Measurements from ENCODE around the gene RAB31. TPM values are rescaled to one million over a fixed set of nuclear protein-coding genes. Genes with fewer than 3 reads are reported as not detected.

RAB31 gene
- total RNA-seq, 1 experiment from 2014 or later: 9.5 TPM

- TF ChIP-seq CTCF (IDR thresholded peaks at IDR 0.05; ENCODE audit: insufficient read depth in 1 of 2, low read depth in 1 of 2, low read length in 1 of 2, severe bottlenecking in 1 of 2, unreplicated experiment in 1 of 2): peak; percentile 1 to 10
- intact Hi-C loops (cut with micrococcal nuclease; ENCODE audit: unreplicated experiment): loop anchor here (5.0 kb wide), 1 partner anchor 36 kb away; no protein-coding TSS in a partner anchor
- Mint-ChIP-seq H3K27me3 (ENCODE audit: insufficient read depth, unreplicated experiment) (no peaks in the 10 kb centered on the region), H3K27ac (ENCODE audit: unreplicated experiment) (peak overlapping the region; percentile 57), H3K9me3 (ENCODE audit: unreplicated experiment) (no peaks in the 10 kb centered on the region), H3K4me1 (ENCODE audit: low read depth, unreplicated experiment) (peaks cover 38% of the 10 kb centered on the region), H3K4me3 (ENCODE audit: unreplicated experiment) (peak overlapping the region; percentile 78), H3K36me3 (ENCODE audit: insufficient read depth, unreplicated experiment) (peaks cover 5% of the 10 kb centered on the region)
- Histone ChIP-seq H3K4me3 (ENCODE audit: low read depth, low read length) (peak overlapping the region; percentile 94), H3K27me3 (replicated peaks; ENCODE audit: control insufficient read depth, insufficient read depth, low read length) (no peaks in the 10 kb centered on the region), H3K4me1 (peaks cover 19% of the 10 kb centered on the region), H3K9me3 (no peaks in the 10 kb centered on the region), H3K36me3 (ENCODE audit: control insufficient read depth, insufficient read depth, low read length) (no peaks in the 10 kb centered on the region)
- CTCF ChIA-PET: interaction anchor here (0.5 kb wide), 1 partner anchor 14 kb away, joined by 3 read pairs; no protein-coding TSS in a partner anchor
- BruUV-seq (replicated peaks): no TSS peak
- POLR2A ChIA-PET: interaction anchor here (0.6 kb wide), 1 partner anchor 38 kb away, joined by 3 read pairs; no protein-coding TSS in a partner anchor
- DNase-seq: no peak
Observed at GRCh38 chr18:9708434-9709303, 568 bp downstream of the RAB31 start.

GRCh38 chr18:9709304-9709877, 1.3 kb downstream of the RAB31 start:
- intact Hi-C loops (cut with micrococcal nuclease; ENCODE audit: unreplicated experiment): loop anchor here (5.0 kb wide), 1 partner anchor 37 kb away; no protein-coding TSS in a partner anchor
- CTCF ChIA-PET: no interaction called here
- Histone ChIP-seq H3K4me1 (peaks cover 19% of the 10 kb centered on the region), H3K36me3 (ENCODE audit: control insufficient read depth, insufficient read depth, low read length) (no peaks in the 10 kb centered on the region), H3K9me3 (no peaks in the 10 kb centered on the region), H3K27me3 (replicated peaks; ENCODE audit: control insufficient read depth, insufficient read depth, low read length) (no peaks in the 10 kb centered on the region), H3K4me3 (ENCODE audit: low read depth, low read length) (peak overlapping the region; percentile 94)
- H3K36me3 Mint-ChIP-seq (ENCODE audit: insufficient read depth, unreplicated experiment): peaks cover 5% of the 10 kb centered on the region
- TSS peak; percentile 40 for BruUV-seq (replicated peaks)
- H3K4me1 Mint-ChIP-seq (ENCODE audit: low read depth, unreplicated experiment): peaks cover 31% of the 10 kb centered on the region
- no peaks in the 10 kb centered on the region for H3K27me3 Mint-ChIP-seq (ENCODE audit: insufficient read depth, unreplicated experiment)
- H3K9me3 Mint-ChIP-seq (ENCODE audit: unreplicated experiment): no peaks in the 10 kb centered on the region
- no peak for DNase-seq
- POLR2A ChIA-PET: interaction anchor here (0.6 kb wide), 1 partner anchor 39 kb away, joined by 3 read pairs; no protein-coding TSS in a partner anchor
- H3K4me3 Mint-ChIP-seq (ENCODE audit: unreplicated experiment): peak overlapping the region; percentile 78
- H3K27ac Mint-ChIP-seq (ENCODE audit: unreplicated experiment): peak overlapping the region; percentile 57
- no peak for TF ChIP-seq CTCF (IDR thresholded peaks at IDR 0.05; ENCODE audit: insufficient read depth in 1 of 2, low read depth in 1 of 2, low read length in 1 of 2, severe bottlenecking in 1 of 2, unreplicated experiment in 1 of 2)

DNA sequence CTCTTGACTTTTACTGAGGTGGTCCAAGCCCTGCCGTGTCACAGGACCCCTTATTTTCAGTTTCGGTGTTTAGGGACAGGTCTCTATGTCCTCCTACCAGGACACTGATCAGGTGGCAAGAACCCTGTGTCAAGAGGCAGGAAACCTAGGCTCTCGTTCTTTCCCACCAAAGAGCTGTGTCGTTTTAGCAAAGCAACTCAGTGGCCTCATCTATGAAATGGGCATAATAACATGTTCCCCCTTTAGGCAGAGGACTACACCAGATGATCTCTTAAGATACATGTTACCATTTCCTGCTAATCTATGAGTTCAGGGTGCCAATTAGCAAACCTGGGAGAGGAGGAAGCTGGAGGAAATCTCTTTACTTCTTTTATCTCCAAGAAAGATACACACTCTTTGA, 1.9 kb downstream of the RAB31 start:
- Histone ChIP-seq H3K9me3 (no peaks in the 10 kb centered on the region), H3K27me3 (replicated peaks; ENCODE audit: control insufficient read depth, insufficient read depth, low read length) (no peaks in the 10 kb centered on the region), H3K4me1 (peaks cover 17% of the 10 kb centered on the region), H3K4me3 (ENCODE audit: low read depth, low read length) (no peak overlapping the region), H3K36me3 (ENCODE audit: control insufficient read depth, insufficient read depth, low read length) (no peaks in the 10 kb centered on the region)
- no peak overlapping the region for H3K27ac Mint-ChIP-seq (ENCODE audit: unreplicated experiment)
- intact Hi-C loops (cut with micrococcal nuclease; ENCODE audit: unreplicated experiment): no loop called here
- peak overlapping the region; percentile 78 for H3K4me3 Mint-ChIP-seq (ENCODE audit: unreplicated experiment)
- DNase-seq: no peak
- no peaks in the 10 kb centered on the region for H3K9me3 Mint-ChIP-seq (ENCODE audit: unreplicated experiment)
- H3K27me3 Mint-ChIP-seq (ENCODE audit: insufficient read depth, unreplicated experiment): no peaks in the 10 kb centered on the region
- H3K36me3 Mint-ChIP-seq (ENCODE audit: insufficient read depth, unreplicated experiment): peaks cover 5% of the 10 kb centered on the region
- TF ChIP-seq CTCF (IDR thresholded peaks at IDR 0.05; ENCODE audit: insufficient read depth in 1 of 2, low read depth in 1 of 2, low read length in 1 of 2, severe bottlenecking in 1 of 2, unreplicated experiment in 1 of 2): no peak
- H3K4me1 Mint-ChIP-seq (ENCODE audit: low read depth, unreplicated experiment): peaks cover 25% of the 10 kb centered on the region
- ChIA-PET CTCF (no interaction called here), POLR2A (no interaction called here)
- no TSS peak for BruUV-seq (replicated peaks)
